Activated CD8-positive, alpha-beta memory T cell treated with anti-CD3 and anti-CD28 coated beads for 36 hours (primary cell): ENCODE measurements around the gene CD200R1L. TPM values are rescaled to one million over a fixed set of nuclear protein-coding genes. Genes with fewer than 3 reads are reported as not detected.
"Not testable (repeated sequence)": the region's sequence is repeated elsewhere in the genome, so short reads cannot be mapped to it uniquely, and the experiment has no call there.

Experiments
- CTCF ChIA-PET: fragments of 350-600 bp; sonication (Branson Sonifier 250); formaldehyde crosslinking; loops from one replicate; lab custom pipeline; 2021; ENCODE audit warnings: antibody characterized with exemption; lab: Charles Lee
- POLR2A ChIA-PET: fragments of 350-600 bp; sonication (Branson Sonifier 250); formaldehyde crosslinking; loops from one replicate; lab custom pipeline; 2021; ENCODE audit warnings: antibody characterized with exemption; lab: Charles Lee
- total RNA-seq, 2 experiments: library from RNA; stranded (reverse); gene quantifications; one replicate each; pipeline ENCODE4 v1.2.3, GENCODE V29; 2021

CD200R1L gene, protein sequence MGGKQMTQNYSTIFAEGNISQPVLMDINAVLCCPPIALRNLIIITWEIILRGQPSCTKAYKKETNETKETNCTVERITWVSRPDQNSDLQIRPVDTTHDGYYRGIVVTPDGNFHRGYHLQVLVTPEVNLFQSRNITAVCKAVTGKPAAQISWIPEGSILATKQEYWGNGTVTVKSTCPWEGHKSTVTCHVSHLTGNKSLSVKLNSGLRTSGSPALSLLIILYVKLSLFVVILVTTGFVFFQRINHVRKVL
- not detected for total RNA-seq

DNA sequence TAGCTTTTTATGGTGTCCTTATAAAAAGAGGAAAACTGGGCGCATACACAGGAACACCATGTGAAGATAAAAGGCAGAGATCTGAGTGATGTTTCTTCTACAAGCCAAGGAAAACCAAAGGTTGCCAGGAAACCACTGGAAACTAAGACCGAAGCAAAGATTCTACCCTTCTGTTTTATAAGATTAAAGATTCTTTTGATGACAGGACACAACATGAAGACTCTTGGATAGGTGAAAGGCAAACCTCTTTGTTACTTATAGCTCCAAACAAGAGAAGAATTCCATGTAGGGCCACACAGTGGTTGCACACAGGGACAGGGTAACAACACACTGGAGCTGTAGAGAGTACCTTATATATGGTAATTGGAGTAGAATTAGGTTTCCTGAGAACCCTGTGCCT, at the start of gene CD200R1L:
Gene CD200R1L, minus strand, starts transcription at position 101 of the 400 bp plus-strand sequence. CDS start 17,497 bp downstream, outside the sequence.
- CTCF ChIA-PET: interaction anchor here (1.0 kb wide), 2 partner anchors 25 to 203 kb away, joined by 3 read pairs; no protein-coding TSS in a partner anchor
- POLR2A ChIA-PET: no interaction called here

DNA sequence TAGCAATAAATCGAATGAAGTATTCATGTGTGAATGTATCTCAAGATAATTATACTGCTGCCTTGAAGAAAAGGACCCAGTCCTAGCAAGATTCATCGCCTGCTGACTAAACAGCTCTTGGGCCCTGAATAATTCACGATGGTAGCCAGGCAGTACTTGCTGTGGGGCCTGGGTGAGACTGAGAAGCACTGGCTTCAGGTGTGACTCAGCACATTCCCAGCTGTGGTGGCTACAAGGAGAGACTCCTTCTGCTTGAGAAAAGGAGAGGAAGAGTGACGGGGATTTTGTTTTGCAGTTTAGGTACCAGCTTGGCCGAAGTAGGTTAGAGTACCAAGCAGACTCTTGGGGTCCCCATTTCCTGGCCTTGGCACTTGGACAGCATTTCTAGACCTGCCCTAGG, 47.6 kb upstream of the CD200R1L start:
- ChIA-PET POLR2A (no interaction called here), CTCF (no interaction called here)

DNA sequence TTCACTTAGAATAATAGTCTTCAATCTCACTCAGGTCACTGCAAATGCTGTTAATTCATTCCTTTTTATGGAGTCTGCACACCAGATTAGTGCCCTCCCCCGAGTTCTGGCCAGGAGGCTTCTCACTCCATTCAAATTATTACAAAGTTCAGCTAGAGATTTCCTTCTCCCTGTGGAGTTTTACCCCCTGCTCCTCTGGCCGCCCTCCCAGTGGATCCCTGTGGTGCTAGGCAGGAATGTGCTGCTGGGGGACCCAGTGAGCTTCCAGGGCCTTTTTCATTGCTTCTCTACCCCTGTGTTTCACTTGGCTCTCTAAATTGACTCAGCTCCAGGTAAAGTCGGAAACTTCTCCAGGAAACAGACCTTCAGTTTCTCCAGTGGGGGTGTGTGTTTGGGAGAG, 42.7 kb upstream of the CD200R1L start:
- CTCF ChIA-PET: no interaction called here
- POLR2A ChIA-PET: interaction anchor here (0.6 kb wide), 1 partner anchor 39 kb away, joined by 3 read pairs; no protein-coding TSS in a partner anchor

DNA sequence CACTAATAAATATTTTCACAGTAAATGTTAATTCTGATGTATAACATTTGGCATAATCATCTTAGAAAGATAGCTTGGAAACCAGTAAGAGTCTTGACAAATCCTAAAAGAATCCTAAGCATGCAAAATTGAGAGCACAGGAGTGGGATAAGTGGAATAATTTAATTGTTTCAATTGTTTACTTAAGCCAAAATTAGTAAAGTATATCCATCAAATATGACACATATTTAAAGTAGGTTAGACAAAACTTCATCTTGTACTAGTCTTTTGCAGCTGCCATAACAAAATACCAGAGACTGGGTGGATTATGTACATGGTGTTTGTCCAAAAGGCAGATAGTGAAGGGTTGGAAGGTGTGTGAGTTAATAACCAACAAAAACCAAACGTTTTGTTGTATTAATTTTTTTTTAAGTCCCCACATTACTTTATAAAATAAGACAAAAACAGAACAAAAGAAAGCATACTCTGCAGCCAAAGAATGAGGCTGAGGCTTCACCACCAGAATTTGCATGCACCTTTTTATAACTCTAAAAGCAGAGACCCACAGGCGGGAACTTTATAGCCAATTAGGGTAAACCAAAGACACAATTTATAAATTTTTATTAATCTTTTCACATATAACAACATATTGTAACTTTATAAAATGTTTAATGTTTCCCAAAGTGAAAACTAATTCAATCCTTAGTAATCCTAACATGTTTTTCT, 41.9 kb upstream of the CD200R1L start:
- ChIA-PET CTCF (no interaction called here), POLR2A (interaction anchor here (0.6 kb wide), 1 partner anchor 40 kb away, joined by 3 read pairs; no protein-coding TSS in a partner anchor)

DNA sequence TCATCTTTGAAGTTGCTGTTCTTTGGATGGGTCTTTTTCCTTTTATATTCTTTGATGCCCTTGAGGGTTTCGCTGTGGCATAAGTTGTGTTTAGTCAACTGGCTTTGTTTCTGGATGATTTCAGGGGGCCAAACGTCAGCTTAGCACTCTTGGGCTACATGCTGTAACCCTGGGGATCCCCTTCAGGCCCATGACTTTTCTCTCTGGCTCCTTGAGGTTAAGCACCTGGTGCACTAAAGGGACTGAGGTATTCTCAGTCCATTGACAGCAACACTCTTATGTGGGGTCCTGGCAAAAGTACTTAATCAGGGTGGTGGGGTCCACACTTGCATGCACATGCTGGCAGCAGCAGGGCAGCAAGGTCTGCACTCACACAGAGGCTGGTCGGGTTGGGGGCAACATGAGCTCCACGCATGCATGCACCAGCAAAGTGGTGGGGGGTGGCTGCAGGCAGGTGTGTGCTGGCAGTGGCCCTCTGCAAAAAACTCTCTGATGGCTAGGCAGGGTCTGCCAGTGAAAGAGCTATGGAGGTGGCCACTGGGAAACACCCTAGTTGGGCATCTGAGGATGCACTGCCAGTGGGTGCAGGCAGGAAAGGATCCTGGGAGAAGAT, 38.1 kb upstream of the CD200R1L start:
- ChIA-PET POLR2A (no interaction called here), CTCF (no interaction called here)

DNA sequence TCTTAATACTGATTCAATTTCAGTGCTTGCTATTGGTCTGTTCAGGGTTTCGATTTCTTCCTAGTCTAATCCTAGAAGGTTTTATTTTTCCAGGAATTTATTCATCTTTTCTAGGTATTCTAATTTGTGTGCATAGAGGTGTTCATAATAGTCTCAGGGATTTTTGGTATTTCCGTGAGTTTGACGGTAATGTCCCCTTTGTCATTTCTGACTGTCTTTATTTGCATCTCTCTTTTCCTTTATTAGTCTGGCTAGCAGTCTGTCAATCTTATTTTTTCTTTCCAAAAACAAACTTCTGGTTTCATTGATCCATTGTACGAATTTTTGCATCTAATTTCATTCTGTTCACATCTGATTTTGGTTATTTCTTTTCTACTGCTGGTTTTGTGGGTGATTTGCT, 35.2 kb upstream of the CD200R1L start:
- ChIA-PET POLR2A (no interaction called here), CTCF (no interaction called here)

DNA sequence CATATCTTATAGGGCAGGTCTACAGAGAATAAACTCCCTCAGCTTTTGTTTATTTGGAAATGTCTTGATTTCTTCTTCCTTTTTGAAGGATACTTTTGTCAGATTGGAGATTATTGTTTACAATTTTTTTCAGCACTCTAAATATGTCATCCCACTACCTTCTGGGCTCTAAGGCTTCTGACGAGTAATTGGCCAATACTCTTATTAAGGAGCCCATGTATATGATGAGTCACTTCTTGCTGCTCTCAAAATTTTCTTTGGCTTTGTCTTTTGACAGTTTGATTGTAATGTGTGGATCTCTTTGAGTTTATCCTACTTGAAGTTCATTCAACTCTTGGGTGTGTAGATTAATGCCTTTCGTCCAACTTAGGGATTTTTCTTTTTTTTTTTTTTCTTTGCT, 28.9 kb upstream of the CD200R1L start:
- ChIA-PET POLR2A (no interaction called here), CTCF (no interaction called here)

DNA sequence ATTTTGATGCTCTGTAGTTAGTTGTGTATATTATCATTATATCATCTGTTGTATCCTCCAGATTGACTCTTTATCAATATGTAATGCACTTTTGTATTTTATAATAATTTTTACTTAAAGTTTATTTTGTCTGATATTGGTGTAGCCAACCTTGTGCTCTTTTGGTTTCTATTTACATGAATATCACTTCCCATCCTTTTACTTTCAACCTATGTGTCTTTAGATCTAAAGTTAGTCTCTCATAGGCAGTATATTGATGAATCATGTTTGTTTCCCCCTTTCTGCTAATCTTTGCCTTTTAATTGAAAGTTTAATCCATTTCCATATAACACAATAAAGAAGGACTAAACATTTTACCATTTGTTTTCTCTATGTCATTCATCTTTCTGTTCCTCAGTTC, 28.1 kb upstream of the CD200R1L start:
- ChIA-PET POLR2A (no interaction called here), CTCF (no interaction called here)

DNA sequence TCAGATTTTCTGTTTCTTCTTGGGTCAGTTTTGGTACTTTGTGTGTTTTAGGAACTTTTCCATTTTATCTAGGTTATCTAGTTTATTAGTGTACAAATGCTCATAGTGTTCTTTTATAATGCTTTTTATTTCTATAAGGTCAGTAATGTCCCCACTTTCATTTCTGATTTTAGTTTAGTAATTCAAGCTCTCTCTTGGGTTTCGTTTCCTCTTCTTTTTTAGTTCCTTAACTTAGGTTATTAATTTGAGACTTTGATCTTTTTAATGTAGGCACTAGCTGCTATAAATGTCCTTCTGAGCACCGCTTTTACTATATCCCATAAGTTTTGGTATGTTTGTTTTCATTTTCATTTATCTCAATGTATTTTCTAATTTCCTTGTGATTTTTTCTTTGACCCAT, 27.0 kb upstream of the CD200R1L start:
- CTCF ChIA-PET: no interaction called here
- POLR2A ChIA-PET: no interaction called here

DNA sequence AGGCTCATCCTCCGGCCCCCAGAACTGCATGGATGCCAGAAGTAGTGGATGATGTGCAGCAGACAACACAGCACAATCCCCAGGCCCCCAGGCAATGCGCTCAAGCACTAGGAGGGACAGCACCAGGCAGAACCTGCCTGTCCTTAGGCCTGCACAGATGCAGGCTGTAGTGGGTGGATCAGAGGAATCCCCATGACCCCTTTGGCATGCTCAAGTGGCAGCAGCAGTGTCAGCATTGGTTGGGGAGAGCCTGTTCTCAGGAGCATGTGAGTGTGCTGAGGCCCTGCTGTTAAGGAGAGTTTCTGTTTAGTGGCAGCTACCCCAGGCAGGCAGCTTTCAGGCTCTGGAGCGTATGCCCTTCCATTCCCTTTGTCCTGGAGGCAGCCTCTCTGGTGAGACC, 25.1 kb upstream of the CD200R1L start:
- POLR2A ChIA-PET: no interaction called here

DNA sequence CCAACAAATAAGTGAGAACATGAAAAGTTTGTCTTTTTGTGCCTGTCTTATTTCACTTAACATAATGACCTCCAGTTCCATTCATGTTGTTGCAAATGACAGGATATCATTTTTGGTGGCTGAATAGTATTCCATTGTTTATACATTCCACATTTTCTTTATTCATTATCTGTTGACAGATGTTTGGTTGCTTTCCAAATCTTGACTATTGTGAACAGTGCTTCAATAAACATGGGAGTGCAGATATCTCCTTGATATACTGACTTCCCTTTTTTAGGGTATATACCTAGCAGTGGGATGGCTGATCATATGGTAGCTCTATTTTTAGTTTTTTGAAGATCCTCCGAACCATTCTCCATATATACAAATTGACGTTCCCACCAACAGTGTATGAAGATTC, 19.1 kb upstream of the CD200R1L start:
- CTCF ChIA-PET: no interaction called here
- POLR2A ChIA-PET: no interaction called here

More for the DNA sequence above, 25.1 kb upstream of the CD200R1L start:
- CTCF ChIA-PET: no interaction called here

DNA sequence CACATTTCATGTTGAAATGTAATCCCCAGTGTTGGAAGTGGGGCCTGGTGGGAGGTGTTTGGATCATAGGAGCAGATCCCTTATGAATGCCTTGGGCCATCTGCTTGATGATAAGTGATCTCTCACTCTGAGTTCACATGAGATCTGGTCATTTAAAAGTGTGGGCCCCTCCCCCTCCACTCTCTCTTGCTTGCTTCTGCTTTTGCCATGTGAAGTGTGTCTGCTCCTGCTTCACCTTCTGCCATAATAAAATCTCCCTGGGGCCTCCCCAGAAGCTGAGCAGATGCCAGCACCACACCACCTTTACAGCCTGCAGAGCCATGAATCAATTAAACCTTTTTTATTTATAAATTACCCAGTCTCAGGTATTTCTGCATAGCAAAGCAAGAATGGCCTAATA, 14.2 kb upstream of the CD200R1L start:
- ChIA-PET POLR2A (no interaction called here), CTCF (no interaction called here)

DNA sequence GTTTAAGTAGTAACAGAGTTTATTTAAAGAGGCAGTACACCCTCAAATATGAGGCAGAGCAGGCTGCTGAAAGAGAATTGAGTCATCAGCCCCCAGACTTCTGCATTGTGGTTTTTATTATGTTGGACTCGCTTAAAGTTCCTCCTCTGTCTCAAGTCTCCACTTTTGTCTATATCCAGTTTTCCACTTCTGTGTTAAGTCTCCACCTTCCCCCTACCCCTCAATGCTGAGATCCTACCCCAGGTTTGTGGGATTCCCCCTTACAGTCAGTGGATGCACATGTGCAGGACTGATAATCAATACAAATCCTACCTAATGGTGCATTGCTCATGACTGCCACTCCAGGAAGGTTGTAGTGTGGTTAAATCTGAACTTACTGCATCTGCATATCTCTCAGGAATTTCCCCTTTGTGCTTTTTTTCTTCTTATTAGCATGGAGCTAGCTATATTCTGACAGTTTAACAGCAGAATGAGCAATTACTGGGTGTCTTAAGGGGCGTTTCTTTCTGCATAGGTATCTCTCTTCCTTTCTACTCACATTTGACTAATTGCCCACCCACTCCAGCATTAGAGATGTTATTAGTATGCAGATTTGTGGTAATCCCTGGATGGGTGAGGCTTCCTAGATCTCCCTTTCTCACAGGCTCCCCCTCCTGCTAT, 11.9 kb upstream of the CD200R1L start:
- CTCF ChIA-PET: no interaction called here
- POLR2A ChIA-PET: no interaction called here

DNA sequence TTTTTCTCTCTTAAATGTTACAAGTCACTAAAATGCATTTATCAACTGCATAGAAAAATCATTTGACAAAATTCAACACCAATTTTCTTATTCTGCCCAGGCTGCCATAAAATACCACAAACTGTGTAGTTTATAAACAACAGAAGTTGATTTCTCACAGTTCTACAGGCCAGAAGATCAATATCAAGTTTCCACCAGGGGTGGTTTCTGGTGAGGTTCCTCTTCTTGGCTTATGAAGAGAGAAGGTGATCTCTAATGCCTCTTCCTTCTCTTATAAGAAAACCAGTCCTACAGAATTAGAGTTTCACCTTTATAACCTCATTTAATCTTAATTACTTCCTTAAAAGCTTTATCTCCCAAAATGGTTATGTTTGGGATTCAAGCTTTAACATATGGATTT, 10.9 kb upstream of the CD200R1L start:
- ChIA-PET POLR2A (no interaction called here), CTCF (no interaction called here)

DNA sequence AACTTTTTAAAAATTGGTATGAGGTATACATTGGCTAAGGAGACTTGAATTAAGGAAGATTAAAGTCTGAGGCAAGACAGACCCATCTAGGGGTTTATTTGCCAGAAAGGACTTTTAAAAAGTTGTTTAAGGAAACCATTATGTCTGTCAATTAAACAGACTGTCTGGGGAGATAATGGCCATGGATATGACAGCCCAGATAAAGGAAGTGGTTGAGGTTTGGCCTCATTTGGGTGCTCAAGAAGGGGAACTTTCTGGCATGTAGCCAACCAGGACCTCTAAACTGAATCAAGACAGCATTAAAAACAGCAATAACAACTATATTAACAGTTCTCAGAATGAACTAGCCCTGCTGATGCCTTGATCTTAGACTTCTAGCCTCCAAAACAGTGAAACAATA, 9.9 kb upstream of the CD200R1L start:
- ChIA-PET POLR2A (no interaction called here), CTCF (no interaction called here)

DNA sequence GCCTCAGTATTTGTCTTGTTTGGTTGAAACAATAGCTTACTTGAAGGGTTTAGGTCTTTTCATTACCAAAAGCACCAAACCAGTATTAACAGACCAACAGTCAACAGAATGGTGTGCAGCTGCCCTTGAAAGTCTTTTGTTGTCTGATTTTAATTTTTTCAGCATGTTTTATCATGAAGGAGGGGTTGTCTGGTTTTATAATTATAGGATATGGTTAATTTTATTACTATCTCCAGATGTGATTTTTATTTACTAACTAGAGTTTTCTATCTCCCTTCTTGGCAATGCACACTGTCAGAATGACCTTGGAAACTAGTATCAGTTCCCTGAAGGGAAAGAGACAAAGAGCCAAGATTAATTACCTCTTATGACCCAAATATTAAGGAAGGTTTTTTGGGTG, 9.2 kb upstream of the CD200R1L start:
- ChIA-PET POLR2A (no interaction called here), CTCF (no interaction called here)

DNA sequence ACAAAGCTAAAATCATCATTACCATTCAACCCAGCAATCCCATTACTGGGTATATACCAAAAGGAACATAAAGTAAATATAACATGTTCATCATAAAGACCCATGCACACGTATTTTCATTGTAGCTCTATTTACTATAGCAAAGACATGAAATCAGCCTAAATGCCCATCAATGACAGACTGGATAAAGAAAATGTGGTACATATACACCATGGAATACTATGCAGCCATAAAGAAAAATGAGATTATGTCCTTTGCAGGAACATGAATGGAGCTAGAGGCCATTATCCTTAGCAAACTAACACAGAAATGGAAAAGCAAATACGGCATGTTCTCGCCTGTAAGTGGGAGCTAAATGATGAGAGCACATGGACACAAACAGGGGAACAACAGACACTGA, 8.4 kb upstream of the CD200R1L start:
- POLR2A ChIA-PET: not testable (repeated sequence)
- CTCF ChIA-PET: interaction anchor here (0.6 kb wide), 1 partner anchor 38 kb away, joined by 3 read pairs; no protein-coding TSS in a partner anchor

DNA sequence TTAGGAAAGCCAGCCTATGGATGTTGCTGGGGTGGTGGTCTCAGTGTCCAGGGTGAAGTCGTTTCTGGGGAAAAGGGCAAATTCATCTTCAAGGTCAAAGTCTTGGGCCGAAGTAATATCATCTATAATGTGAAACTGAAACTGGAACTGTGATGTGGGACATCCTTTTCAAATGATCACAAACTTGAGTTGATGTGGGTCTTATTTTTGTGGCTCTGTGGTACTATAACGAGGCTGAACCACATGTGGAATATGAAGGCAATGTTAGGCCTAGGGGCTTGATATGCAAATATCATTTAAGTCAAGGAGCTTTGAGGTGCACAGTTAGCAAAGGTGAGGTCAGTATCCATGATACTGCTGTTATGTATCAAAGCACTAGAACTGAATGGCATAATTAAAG, 1.5 kb upstream of the CD200R1L start:
- ChIA-PET POLR2A (no interaction called here), CTCF (no interaction called here)

DNA sequence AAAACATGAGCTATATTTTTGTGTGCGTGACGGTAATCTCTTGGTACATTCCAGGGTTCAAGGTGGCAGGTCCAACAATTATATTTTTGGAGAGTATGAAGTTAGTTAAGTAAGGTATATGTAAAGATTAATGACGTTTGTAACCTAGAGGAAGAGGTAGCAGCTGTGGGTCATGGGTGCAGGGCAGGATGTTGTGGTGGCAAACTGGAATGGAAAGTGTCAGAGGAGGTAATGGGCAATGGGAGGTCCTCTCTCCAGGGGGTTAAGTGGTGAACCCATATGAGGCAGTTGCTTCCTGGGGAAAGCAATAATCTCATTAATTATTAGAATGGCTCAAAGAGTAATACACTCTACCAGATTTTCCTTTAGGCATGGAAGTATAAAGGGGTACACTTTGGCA, 1.0 kb upstream of the CD200R1L start:
- POLR2A ChIA-PET: no interaction called here
- CTCF ChIA-PET: interaction anchor here (1.0 kb wide), 2 partner anchors 26 to 204 kb away, joined by 3 read pairs; no protein-coding TSS in a partner anchor

DNA sequence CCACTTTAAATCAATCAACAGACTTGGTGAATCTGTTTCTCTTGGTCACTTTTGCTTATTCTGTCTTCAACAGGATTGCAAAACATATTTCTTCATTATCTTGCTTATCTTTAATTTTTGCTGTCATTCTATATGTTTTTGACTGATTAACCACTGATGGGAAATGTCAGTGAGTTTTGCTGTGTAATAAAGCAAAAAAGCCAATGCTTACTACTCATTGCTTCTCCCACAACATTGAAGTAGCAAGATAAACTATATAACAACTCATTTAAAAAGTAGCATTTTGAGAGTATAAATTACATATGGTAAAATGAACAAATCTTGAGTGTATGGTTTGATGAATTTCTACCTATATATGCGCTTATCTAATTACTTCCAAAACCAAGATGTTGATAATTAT, 892 bp downstream of the CD200R1L start:
- CTCF ChIA-PET: no interaction called here
- POLR2A ChIA-PET: no interaction called here
